ENCODE measurements around the gene WDR91. TPM values are rescaled to one million over a fixed set of nuclear protein-coding genes. Genes with fewer than 3 reads are reported as not detected.

Gene WDR91
- polyA plus RNA-seq, 2 of the 4 experiments (the other 2 are of a cell fraction) = 5.1 to 5.3 TPM

- no peak overlapping the region for H3K27ac ChIP-seq
- no peak overlapping the region for H3K4me2 ChIP-seq
These were observed 17.7 kb downstream of the WDR91 start for GRCh38 chr7:135193615-135194081.

DNA sequence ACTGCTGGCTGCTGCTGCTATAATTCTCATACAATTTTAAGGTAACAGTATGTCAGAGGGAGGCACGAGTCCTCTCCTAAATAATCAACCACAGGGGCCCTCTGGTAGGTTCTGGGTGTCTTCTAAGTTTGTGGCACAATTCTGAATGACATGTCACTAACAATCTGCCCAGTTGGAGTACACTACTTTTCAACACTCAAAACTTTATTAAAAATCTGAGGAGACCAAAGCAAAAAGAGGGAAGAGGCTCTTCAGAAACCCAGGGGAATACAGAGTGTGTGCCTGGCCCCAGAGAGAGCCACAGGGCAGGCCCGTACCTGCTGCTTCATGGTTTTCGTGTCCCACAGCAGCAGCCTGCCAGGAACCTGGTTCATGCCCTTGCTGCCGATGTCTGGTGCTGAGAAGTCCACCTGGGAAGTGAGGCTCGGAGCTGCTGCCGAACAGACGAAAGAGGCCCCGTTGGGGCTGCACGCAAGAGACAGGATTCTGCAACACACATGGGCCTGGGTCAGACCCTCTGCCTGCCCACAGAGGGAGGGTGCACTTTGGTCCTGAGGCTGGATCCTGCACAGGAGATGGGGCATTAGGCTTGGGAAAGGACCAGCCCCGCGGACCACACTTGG lies 18.3 kb downstream of the WDR91 start:
- no peak for DNase-seq (ENCODE audit: low read depth in 1 of 2, low spot score in 1 of 2)
- POLR2A ChIA-PET = no interaction called here
- FAIRE-seq = no peak
- Histone ChIP-seq H3K4me2 (no peak overlapping the region), H3K4me3 (no peak overlapping the region), H3K4me1 (no peaks in the 10 kb centered on the region), H3K27ac (no peak overlapping the region), H3K9me3 (no peaks in the 10 kb centered on the region)
- CTCF ChIA-PET = no interaction called here
- WGBS (ENCODE audit: missing lambda C conversion rate) = 93% methylated on average over 11 of the region's 11 CpGs
- ATAC-seq = no peak
- TF ChIP-seq E2F6 (IDR thresholded peaks at IDR 0.05; ENCODE audit: borderline replicate concordance, low read depth) = no peak
- TF ChIP-seq, protein P1, sequence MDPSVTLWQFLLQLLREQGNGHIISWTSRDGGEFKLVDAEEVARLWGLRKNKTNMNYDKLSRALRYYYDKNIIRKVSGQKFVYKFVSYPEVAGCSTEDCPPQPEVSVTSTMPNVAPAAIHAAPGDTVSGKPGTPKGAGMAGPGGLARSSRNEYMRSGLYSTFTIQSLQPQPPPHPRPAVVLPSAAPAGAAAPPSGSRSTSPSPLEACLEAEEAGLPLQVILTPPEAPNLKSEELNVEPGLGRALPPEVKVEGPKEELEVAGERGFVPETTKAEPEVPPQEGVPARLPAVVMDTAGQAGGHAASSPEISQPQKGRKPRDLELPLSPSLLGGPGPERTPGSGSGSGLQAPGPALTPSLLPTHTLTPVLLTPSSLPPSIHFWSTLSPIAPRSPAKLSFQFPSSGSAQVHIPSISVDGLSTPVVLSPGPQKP (IDR thresholded peaks at IDR 0.05; ENCODE audit: low read depth, low read length) = no peak
- TF ChIP-seq SMC3 (IDR thresholded peaks at IDR 0.05) = no peak
- no peak for TF ChIP-seq FOSB (CRISPR knock-in tag; IDR thresholded peaks at IDR 0.05)
- TF ChIP-seq EHF (CRISPR knock-in tag; IDR thresholded peaks at IDR 0.05) = no peak
- no peak for TF ChIP-seq TFCP2L1 (CRISPR knock-in tag; IDR thresholded peaks at IDR 0.05)
- TF ChIP-seq SREBF2 (IDR thresholded peaks at IDR 0.05) = no peak
- TF ChIP-seq MAZ (IDR thresholded peaks at IDR 0.05; ENCODE audit: borderline replicate concordance, low read depth, low read length) = no peak
- no peak for TF ChIP-seq HES2 (IDR thresholded peaks at IDR 0.05)
- TF ChIP-seq HEYL (CRISPR knock-in tag; IDR thresholded peaks at IDR 0.05) = no peak
- no peak for TF ChIP-seq BCL3 (IDR thresholded peaks at IDR 0.05)
- no peak for TF ChIP-seq ZSCAN20 (CRISPR knock-in tag; IDR thresholded peaks at IDR 0.05)
- no peak for TF ChIP-seq HOXB5 (CRISPR knock-in tag; IDR thresholded peaks at IDR 0.05)
- no peak for TF ChIP-seq ESRRA (IDR thresholded peaks at IDR 0.05; ENCODE audit: borderline replicate concordance, low read length)

More at GRCh38 chr7:135193615-135194081, 17.7 kb downstream of the WDR91 start:
- CTCF ChIA-PET = interaction anchor here (0.6 kb wide), 1 partner anchor 563 kb away, joined by 3 read pairs; no protein-coding TSS in a partner anchor
- TF ChIP-seq TFCP2L1 (CRISPR knock-in tag; IDR thresholded peaks at IDR 0.05) (no peak), POLR2A (IDR thresholded peaks at IDR 0.05; ENCODE audit: low read length) (no peak), CHD4 (IDR thresholded peaks at IDR 0.05; ENCODE audit: borderline replicate concordance) (no peak), GATA3 (IDR thresholded peaks at IDR 0.05; ENCODE audit: borderline replicate concordance) (no peak), E2F6 (IDR thresholded peaks at IDR 0.05; ENCODE audit: borderline replicate concordance, low read depth) (no peak), NFE2L2 (conservative IDR thresholded peaks at IDR 0.05; ENCODE audit: low read length) (no peak), RCOR1 (IDR thresholded peaks at IDR 0.05; ENCODE audit: low read depth, low read length) (no peak), CBX2 (IDR thresholded peaks at IDR 0.05; ENCODE audit: borderline replicate concordance, low read depth) (no peak), BCL3 (IDR thresholded peaks at IDR 0.05) (no peak), CHD2 (IDR thresholded peaks at IDR 0.05; ENCODE audit: low read length, partially characterized antibody) (no peak), HDAC2 (IDR thresholded peaks at IDR 0.05) (no peak), BHLHE40 (IDR thresholded peaks at IDR 0.05; ENCODE audit: low read depth, low read length) (no peak), HEYL (CRISPR knock-in tag; IDR thresholded peaks at IDR 0.05) (no peak), FOSL2 (IDR thresholded peaks at IDR 0.05) (no peak), FOSL2 (CRISPR knock-in tag; IDR thresholded peaks at IDR 0.05) (no peak)
- TF ChIP-seq, protein P2, sequence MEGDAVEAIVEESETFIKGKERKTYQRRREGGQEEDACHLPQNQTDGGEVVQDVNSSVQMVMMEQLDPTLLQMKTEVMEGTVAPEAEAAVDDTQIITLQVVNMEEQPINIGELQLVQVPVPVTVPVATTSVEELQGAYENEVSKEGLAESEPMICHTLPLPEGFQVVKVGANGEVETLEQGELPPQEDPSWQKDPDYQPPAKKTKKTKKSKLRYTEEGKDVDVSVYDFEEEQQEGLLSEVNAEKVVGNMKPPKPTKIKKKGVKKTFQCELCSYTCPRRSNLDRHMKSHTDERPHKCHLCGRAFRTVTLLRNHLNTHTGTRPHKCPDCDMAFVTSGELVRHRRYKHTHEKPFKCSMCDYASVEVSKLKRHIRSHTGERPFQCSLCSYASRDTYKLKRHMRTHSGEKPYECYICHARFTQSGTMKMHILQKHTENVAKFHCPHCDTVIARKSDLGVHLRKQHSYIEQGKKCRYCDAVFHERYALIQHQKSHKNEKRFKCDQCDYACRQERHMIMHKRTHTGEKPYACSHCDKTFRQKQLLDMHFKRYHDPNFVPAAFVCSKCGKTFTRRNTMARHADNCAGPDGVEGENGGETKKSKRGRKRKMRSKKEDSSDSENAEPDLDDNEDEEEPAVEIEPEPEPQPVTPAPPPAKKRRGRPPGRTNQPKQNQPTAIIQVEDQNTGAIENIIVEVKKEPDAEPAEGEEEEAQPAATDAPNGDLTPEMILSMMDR (IDR thresholded peaks at IDR 0.05) = no peak
- TF ChIP-seq, protein P3, sequence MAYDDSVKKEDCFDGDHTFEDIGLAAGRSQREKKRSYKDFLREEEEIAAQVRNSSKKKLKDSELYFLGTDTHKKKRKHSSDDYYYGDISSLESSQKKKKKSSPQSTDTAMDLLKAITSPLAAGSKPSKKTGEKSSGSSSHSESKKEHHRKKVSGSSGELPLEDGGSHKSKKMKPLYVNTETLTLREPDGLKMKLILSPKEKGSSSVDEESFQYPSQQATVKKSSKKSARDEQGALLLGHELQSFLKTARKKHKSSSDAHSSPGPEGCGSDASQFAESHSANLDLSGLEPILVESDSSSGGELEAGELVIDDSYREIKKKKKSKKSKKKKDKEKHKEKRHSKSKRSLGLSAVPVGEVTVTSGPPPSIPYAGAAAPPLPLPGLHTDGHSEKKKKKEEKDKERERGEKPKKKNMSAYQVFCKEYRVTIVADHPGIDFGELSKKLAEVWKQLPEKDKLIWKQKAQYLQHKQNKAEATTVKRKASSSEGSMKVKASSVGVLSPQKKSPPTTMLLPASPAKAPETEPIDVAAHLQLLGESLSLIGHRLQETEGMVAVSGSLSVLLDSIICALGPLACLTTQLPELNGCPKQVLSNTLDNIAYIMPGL (CRISPR knock-in tag; IDR thresholded peaks at IDR 0.05; ENCODE audit: borderline replicate concordance) = no peak
- Histone ChIP-seq H3K9me3 (no peaks in the 10 kb centered on the region), H3K4me3 (no peak overlapping the region), H3K4me1 (no peaks in the 10 kb centered on the region)
- POLR2A ChIA-PET = no interaction called here
- 89% methylated on average over 10 of the region's 10 CpGs for WGBS (ENCODE audit: missing lambda C conversion rate)
- ATAC-seq (no peak), FAIRE-seq (no peak), DNase-seq (ENCODE audit: low read depth in 1 of 2, low spot score in 1 of 2) (no peak)
